GM18498 (cell line): ENCODE results near the gene STAP2.
"Not testable (repeated sequence)": the region's sequence is repeated elsewhere in the genome, so short reads cannot be mapped to it uniquely, and the experiment has no call there.

ENCODE experiments used
- ATAC-seq: cut with Tn5 transposase; IDR thresholded peaks from one replicate; pipeline ENCODE4 v1.9.1; 2021; ENCODE audit warnings: mild to moderate bottlenecking, moderate library complexity; ENCODE audit not compliant: unreplicated experiment

STAP2 gene

DNA sequence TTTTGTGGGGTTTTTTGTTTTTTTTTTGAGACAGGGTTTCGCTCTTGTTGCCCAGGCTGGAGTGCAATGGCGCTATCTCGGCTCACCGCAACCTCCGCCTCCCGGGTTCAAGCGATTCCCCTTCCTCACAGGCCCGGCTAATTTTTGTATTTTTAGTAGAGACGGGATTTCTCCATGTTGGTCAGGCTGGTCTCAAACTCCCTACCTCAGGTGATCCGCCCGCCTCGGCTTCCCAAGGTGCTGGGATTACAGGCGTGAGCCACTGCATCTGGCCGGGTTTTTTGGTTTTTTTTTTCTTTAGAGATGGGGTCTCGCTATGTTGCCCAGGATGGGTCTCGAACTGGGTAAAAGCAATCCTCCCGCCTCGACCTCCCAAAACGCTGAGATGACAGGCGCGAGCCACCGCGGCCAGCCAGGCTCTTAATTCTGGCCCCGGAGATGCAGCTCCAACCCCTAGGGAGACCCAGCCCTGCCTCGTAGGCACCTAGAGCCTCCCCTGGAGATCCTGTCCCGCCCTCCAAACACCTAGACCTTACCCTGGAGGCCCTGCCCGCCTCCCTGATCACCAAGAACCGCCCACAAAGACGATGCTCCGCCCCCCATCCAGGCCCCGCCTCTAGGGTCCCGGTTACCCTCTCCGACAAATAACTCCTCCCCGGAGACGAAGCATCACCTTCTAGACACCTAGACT, 9.5 kb downstream of the STAP2 start:
- ATAC-seq: not testable (repeated sequence)

DNA sequence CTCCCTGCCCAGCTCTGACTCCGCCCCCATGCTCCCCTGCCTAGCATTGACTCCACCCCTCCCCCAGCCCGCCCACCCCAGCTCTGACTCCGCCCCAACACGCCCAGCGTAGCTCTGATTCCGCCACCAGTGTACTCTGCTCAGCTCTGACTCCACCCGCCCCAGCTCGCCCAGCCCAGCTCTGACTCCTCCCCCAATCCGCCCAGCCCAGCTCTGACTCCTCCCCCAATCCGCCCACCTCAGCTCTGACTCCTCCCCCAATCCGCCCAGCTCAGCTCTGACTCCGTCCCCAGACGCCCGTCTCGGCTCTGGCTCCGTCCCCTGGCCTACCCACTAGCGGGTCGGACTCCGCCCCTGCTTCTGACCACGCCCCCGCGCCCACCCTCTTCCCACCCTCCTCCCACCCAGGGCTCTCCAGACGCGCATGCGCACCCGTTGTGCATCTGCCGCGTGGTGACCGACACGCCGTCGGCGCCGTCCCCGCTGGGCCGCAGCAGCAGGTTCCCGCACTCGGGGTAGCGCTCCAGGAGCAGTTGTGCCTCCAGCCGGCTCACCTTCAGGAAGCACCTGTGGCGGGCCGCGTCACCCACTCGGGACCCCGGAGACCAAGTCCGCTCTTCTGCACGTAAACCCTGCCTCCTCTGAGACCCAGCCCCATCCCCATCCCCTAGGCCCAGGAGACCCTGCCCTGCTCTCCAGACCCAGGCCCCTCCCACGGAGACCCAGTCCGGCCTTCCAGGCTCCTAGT, 10.2 kb downstream of the STAP2 start:
- ATAC-seq: peak; percentile 73

DNA sequence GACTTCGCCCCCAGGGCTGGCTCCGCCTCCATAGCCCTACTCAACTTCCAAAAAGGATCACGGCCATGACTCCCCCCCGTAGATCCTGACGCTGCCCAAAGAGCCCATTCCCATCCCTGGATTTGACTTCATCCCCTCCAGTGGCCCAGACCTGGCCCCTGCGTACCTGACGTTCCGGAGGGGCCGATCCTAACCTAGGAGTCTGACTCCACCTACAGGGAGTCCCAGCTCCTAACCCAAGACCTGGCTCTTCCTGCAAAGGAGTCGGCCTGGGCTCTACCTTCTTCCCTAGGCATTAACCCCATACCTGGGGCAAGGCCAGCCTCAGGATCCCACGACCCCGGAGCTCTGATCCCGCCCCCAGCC, 10.8 kb downstream of the STAP2 start:
- ATAC-seq: no peak

DNA sequence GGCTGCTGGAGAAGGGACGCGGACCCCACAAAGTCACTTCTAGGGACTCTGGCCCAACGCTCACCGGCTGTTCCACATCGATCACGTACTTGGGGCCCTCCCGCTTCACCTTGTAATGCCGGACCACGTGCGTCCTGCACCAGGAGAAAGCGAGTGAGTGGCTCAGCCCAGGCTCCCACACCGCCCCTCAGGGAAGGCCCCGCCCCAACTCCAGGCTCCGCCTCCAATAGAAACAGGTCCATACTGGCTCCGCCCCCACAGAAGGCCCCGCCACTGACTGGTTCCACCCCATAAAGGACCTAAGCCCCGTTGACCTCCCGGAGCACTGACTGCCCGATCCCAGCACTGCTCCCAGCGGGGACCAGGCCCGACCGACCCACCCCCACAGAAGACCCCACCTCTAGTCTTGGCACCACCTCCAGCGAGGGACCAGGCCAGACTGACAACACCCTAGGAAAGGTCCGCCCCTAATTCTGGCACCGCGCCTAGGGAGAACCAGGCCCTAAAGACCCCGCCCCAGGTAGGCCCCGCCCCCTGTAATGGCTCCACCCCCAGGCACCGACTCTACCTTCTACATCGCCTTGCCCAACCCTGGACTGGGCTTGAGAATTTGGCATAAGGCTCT, 11.3 kb downstream of the STAP2 start:
- ATAC-seq: no peak

DNA sequence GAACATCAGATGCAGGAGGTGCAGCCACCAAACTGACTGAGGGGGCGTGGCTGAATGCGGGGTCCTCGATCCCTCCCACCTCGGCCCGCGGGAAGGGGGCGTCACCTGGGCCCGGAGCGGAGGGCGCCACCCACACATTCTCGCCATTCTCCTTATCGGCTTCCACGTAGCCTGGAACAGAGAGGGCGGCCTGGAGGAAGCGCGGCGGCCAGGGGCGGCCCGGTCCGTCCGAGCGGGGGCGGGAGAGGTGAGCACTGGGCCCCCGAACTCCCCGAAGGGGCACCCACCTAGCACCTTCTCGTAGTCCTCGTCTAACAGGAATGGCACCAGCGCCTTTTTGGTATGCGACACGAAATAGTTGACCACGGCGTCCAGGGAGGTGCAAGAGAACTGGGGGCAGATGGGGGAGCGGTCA, 11.8 kb downstream of the STAP2 start:
- ATAC-seq: no peak

DNA sequence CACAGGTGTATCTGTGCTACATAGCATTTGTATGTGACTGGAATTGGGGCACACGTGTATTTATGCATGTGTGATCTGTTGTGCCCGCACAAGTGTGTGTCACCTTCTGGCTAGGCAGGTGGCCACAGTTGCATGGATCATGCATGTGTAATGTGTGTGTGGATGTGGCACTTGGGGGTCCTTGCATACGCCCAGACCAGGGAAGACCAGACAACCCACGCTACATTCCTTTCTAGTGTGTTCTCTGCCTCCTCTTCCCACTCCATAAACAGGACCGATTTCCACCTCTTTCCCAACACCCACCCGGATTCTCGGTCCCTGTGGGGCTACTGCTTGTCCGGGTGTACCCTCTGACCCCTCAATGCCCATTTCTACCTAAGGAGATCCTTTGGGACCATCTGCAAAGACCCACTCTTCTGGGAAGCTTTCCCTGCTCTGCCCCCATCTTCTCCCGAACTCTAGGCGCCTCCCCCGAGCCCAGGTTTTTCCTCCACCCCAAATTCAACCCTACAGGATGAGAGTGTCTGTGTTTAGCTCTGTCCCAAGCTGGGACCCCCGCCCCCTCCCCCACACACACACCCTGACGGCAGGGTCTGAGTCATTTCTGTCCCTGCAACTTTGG, 12.3 kb downstream of the STAP2 start:
- no peak for ATAC-seq

DNA sequence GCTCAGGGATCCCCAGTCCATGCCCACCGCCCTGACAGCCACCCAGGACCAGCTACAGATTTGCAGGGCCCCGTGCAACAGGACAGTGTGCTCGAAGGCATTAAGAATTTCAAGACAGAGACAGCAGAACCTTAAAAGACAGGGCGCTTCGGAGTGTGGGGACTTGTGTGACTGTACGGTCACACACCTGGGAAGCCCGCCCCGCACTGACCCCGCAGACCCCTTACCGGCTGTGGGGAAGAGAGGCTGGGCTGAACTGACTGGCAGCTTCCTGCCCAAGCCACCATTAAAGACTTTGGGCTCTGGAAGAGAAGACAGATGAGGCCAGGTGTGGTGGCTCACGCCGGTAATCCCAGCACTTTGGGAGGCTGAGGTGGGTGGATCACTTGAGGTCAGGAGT, 14.4 kb downstream of the STAP2 start:
- ATAC-seq: no peak

DNA sequence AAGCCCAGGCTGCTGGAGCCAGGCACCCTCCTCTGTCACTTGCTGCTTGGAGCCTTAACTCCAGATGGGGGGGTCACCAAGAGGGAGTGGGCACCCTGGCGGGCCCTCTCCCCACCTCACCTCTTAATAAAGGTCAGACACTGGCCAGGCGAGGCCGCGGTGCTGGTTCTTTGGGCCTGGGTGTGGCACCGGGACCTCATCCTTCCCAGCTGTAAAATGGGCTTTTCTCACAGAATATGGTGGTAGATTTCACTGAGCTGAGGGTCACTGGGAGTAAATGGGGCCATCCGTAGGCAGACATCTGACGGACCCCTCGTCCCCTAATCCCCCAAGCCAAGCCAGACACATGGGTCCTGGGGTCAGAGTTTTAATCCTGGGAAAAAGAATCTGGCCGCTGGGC, 14.9 kb downstream of the STAP2 start:
- ATAC-seq: no peak

DNA sequence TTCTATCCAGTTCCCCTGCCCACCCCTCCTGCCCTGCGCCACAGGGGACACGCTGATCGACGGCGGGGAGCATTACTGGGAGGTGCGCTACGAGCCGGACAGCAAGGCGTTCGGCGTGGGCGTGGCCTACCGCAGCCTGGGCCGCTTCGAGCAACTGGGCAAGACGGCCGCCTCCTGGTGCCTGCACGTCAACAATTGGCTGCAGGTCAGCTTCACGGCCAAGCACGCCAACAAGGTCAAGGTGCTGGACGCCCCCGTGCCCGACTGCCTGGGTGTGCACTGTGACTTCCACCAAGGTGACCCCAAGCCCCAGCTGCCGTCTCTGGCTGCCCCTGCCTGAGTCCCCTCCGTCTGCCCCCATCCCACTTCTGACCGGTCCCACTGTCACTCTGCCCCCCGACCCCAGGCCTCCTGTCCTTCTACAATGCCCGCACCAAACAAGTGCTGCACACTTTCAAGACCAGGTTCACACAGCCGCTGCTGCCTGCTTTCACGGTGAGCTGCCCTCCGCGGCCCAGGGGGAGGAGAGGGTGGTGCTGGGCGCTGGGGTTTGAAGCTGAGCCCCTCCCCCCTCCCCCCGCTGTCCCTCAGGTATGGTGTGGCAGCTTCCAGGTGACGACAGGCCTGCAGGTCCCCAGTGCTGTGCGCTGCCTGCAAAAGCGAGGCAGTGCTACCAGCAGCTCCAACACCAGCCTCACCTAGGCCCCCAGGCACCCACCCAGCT, 15.5 kb downstream of the STAP2 start:
- no peak for ATAC-seq

DNA sequence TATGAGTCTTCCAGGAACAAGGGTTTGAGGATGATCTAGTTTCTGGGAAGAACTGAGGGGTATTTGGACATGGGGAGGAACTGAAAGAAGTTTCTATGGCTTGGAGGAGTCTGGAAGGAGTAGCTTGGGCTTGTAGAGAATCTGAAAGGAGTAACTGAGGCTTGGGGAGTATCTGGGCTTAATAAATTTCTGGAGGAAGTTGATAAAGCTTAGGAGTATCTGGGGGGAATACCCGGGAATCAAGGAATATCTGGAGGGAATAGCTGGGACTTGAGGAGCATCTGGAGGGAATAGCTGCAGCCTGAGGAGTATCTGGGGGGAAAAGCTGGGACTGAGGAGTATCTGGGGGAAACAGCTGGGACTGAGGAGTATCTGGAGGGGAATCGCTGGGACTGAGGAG, 18.2 kb downstream of the STAP2 start:
- ATAC-seq: no peak

DNA sequence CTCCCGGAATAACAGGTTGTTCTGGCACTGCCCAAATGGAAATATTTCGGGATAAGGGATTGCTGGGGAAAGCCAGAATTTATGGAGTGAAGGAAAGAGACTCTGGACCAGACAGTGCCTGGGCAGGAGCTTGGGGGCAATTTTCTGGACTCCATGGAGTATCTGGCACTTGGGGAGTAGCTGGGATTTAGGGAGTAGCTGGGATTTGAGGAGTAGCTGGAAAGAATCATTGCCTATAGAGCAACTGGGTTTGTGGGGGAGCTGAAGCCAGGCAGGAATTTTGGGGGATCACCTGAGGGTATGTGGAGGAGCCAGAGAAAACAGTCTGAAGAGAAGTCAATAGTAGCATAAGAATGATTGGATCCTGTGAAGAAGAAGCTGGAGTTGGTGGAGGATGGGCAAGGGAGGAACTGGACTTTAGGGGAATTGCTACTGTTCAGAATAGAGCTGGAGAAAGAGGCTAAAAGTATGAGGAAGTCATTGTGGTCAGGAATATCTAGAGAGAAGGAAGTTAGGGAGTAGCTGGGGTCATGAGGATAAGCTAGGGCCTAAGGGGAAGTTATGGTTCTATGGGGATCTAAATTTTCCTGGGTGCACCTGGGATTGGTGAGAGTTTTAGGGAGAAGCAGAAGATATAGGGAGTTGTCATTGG, 19.4 kb downstream of the STAP2 start:
- no peak for ATAC-seq

DNA sequence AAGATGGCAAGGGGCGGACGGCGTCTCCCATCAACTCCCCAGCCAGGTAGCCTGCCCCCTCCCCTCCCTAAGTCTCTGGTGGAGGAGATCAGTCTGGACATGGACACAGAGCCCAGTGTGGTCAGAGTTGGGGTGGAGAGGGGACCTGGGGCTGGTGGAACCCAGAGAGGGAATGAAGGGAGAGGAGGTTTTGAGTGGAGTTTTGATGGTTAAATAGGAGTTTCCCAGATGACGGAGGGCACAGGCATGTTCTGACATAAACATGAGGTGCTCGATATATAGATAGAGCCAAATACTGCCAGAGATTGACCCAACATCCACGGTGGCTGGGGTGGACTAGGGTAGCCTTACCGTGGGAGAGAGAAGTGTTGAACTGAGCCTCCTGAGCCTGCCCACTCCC, 20.2 kb downstream of the STAP2 start:
- ATAC-seq: no peak

DNA sequence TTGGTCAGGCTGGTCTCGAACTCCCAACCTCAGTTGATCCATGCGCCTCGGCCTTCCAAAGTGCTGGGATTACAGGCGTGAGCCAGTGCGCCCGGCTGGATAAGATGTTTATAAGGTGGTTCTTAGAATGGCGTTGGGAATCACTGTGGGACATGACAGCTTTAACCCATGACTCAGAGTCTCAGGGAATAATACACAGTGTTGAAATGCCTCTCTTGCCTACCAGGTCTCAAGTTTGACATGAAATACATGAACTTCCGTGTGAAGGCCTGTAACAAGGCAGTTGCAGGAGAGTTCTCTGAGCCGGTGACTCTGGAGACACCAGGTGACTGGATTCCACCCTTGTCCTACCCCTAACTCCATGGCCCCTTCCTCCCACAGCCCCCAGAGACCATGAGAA, 21.7 kb downstream of the STAP2 start:
- no peak for ATAC-seq

DNA sequence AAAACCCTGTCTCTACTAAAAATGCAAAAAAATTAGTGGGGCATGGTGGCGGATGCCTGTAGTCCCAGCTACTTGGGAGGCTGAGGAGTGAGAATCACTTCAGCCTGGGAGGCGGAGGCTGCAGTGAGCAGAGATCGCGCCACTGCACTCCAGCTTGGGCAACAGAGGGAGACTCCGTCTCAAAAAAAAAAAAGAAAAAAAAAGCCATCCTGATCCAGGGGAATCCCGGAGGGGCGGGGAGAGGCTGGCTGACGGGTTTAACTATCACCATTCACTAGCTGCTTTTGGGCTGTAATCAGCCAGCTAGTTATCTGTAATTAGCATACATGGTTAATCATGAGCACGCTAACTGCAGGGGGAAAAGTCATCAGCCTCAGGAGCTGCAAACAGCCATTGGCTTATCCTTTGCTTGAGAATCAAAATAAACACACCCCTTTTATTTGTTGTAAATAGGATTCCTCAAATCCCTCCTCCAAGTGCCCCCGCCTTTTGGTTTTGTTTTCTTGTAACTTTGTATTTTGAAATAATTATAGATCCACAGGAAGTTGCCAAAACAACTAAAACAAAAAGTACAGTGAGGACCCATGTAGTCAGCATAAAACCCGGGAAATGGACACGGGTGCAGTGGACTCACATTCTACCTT, 24.7 kb downstream of the STAP2 start:
- no peak for ATAC-seq

DNA sequence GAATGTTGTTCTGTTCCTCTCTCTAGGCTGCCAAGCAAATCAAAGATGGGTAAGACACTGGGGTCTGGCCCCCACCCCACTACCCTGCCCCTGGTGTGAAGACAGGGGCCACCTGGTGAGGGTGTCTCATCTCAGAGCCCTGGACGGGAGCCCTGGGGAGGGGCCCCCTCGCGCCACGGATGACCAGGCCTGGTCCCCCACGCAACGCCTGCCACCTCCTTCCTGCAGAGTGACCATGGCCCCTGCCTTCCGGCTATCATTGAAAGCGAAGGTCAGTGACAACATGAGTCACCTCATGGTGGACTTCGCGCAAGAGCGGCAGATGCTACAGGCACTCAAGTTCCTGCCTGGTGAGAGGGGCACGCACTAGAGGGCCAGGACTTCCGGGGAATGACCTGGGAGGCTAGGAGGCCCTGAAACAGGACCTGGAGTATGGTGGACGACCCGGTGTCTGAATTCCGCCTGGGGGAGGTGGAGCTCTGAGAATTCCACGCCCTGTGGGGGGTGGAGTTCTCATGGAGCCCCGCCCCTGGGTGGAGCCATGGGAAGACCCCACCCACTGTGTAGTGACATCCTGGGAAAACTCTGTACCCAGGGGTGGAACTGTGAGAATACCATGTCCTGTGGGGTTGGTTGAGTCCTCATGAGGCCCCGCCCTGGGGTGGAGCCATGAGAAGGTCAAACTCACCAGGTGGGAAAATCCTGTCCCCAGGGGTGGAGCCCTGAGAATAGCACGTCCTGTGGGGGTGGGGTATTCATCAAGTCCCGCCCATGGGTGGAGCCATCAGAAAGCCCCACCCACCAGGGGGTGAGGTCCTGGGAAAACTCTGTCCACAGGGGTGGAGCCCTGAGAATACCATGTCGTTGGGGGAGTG, 28.1 kb downstream of the STAP2 start:
- no peak for ATAC-seq

DNA sequence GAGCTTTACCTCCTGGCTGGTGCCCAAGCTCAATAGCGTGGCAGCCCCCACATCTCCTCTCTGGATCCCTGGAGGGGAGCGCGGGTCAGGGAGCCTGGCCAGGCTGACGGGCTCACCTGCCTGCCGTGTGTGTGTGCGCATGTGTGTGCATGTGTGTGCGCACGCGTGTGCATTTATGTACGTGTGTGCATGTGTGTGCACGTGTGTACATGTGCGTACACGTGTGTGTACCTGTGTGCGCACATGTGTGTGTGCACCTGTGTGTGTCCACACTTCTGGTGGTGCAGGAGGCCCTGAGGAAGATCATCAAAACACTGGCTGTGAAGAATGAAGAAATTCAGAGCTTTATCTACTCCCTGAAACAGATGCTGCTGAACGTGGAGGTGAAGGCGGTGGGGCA, 33.0 kb downstream of the STAP2 start:
- ATAC-seq: no peak

DNA sequence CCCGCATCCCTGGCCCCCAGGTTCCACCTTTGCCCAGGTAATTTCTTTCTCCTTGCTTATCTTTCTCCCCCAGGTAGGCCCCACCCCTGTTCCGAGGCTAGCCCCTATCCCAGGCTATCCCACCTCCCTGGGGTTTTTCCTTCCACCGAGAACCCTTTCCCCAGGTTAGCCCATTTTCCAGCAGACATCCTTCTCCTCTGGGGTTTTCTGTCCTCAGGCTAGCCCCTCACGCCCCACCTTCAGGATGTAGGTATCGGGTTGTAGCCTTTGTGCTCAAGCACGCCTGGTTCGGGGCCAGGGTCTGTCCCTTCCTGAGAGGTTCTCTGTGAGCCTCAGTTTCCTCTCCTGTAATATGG, 33.4 kb downstream of the STAP2 start:
- ATAC-seq: no peak

DNA sequence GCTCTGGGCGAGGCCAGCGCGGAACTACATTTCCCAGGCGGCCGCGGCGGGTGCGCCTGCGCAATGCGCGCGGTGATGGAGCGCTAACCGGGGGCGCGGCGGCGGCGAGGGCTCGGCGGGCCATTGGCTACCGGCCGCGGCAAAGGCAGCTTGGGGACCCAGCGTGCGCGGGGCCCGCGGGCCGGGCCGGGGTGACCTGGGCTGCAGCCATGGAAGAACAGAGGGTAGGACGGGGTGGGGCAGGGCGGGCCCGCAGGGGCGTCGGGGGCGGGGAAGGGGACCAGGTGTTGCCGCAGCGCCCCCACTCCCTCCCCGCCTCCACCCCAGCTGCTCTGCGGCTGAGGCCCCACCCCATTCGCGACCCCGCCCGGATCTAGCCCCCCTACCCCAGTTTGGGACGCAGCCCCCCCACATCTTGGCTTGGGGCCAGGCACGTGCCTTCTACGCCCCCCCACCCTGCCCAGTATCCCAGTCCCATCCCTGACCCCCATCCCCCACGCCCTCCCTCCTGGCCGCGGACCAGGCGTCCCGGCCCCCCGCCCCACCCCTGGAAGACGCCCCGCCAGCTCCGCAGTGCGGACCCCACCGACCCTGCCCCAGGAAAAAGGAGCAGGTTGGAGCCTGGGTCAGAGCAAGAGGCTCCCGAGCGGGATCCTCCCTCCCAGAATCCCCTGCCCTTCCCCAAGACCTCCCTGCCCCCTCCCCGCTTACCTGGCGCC, 33.9 kb downstream of the STAP2 start, which contains the start of gene FSD1:
FSD1 (plus strand) TSS at position 61 of the 719 bp plus-strand sequence; CDS start at position 210, 149 bp downstream.
- no peak for ATAC-seq
